SK-N-SH (cell line): ENCODE results near the gene ABHD12.

Experiments
- CHD2 ChIP-seq: fragments of 150-350 bp; IDR thresholded peaks from 2 replicates; pipeline ENCODE4 v1.6.1; 2018; ENCODE audit warnings: low read length; ENCODE audit not compliant: partially characterized antibody
- PBX3 ChIP-seq: IDR thresholded peaks from 2 replicates; pipeline ENCODE4; 2012
- RXRA ChIP-seq: IDR thresholded peaks from 2 replicates; pipeline ENCODE4 v1.4.0; 2012; ENCODE audit warnings: low read depth, mild to moderate bottlenecking, borderline replicate concordance
- SMC3 ChIP-seq: IDR thresholded peaks from 2 replicates; pipeline ENCODE4 v1.6.1; 2012; ENCODE audit warnings: low read depth, low read length, improper control_type of control experiment
- TAF1 ChIP-seq: IDR thresholded peaks from 2 replicates; pipeline ENCODE4 v1.6.1; 2012; ENCODE audit warnings: low read depth, mild to moderate bottlenecking, low read length, moderate library complexity, borderline replicate concordance

GRCh38 chr20:25325073-25325472, 65.6 kb downstream of the ABHD12 start:
- no peak for TF ChIP-seq SMC3
- no peak for TF ChIP-seq CHD2
- TF ChIP-seq TAF1, result no peak
- no peak for TF ChIP-seq RXRA
- no peak for TF ChIP-seq PBX3
